ENCODE data around the gene STAU1.

GRCh38 chr20:49210757-49211110, 22.6 kb upstream of the STAU1 start:
- no peak for TF ChIP-seq EZH2phosphoT487 (IDR thresholded peaks at IDR 0.05; ENCODE audit: insufficient read depth, low read depth)
- no peak for TF ChIP-seq EZH2 (IDR thresholded peaks at IDR 0.05; ENCODE audit: insufficient read depth, poor library complexity, severe bottlenecking)

Measured in GM23248 (cell line).